Psoas muscle (tissue), 8 donors: ENCODE results near the gene SPSB1. TPM values are rescaled to one million over a fixed set of nuclear protein-coding genes. Genes with fewer than 3 reads are reported as not detected.

Source experiments
- ATAC-seq, 4 donors: fragments of 200-7000 bp; cut with Tn5 transposase; one replicate each; pipeline ENCODE4 v1.9.1; 2020; ENCODE audit warnings: moderate library complexity in 3 of 4, mild to moderate bottlenecking in 2 of 4
- DNase-seq, 2 donors: peaks; one replicate each; pipeline ENCODE4 v3.0.0-alpha.2; 2020
- H3K27ac ChIP-seq: fragments of 200-600 bp; one replicate; pipeline ENCODE4 v1.8.0; 2022
- H3K27me3 ChIP-seq, 3 donors: fragments of 200-600 bp in 1 of 3; one replicate each; pipeline versions ENCODE4 v1.6.1 to v1.8.0; 2013 to 2022; ENCODE audit warnings: low read length in 2 of 3, mild to moderate bottlenecking in 2 of 3, moderate library complexity in 1 of 3; ENCODE audit not compliant: insufficient read depth in 3 of 3
- H3K36me3 ChIP-seq, 2 donors: fragments of 200-600 bp in 1 of 2; one replicate each; pipeline versions ENCODE4 v1.6.1 to v1.8.0; 2013 to 2022; ENCODE audit warnings: low read depth in 1 of 2, mild to moderate bottlenecking in 1 of 2, moderate library complexity in 1 of 2; ENCODE audit not compliant: insufficient read depth in 1 of 2
- H3K4me1 ChIP-seq: fragments of 200-600 bp; one replicate; pipeline ENCODE4 v1.8.0; 2022
- H3K4me3 ChIP-seq: fragments of 200-600 bp; one replicate; pipeline ENCODE4 v1.8.0; 2022; ENCODE audit warnings: mild to moderate bottlenecking
- H3K9me3 ChIP-seq: fragments of 200-600 bp; one replicate; pipeline ENCODE4 v1.8.0; 2022
- WGBS, 3 donors: extraction: QIAGEN DNeasy Blood & Tissue Kit; methylation state at CpG; one replicate each; pipeline versions ENCODE4 v1.1.6 to v1.1.7; 2013; 5-methylcytosine and 5-hydroxymethylcytosine counted together
- intact Hi-C, 2 donors: fragments of 100-400 bp; cut with DNase I; formaldehyde crosslinking; loops; one replicate each; pipeline versions ENCODE4 v1.11.0 to v1.14.2; 2022
- polyA plus RNA-seq, 3 donors: library from polyadenylated mRNA; stranded (reverse); fragments of 200-250 nt; gene quantifications; one replicate each; pipeline ENCODE4 v1.2.3, GENCODE V29; 2013
- total RNA-seq, 4 donors: library from RNA; stranded (reverse); fragmentation: NEBNext Ultra II Directional in 2 of 4; extraction: Animal tissue kit (Norgen Biotek cat#: 25700) in 2 of 4; gene quantifications; one replicate each; pipeline versions ENCODE4 v1.2.1 to v1.2.4, GENCODE V29; 2021 to 2023
- TF ChIP-seq, protein P1 (sequence below): fragments of 200-600 bp; IDR thresholded peaks from one replicate; pipeline ENCODE4 v1.8.0; 2022; ENCODE audit warnings: antibody characterized with exemption
- donor health status: healthy with polysubstance abuse.
- donor health status: DM: no; HTN: no; CAD: no; lungs with moderate emphysema.
- donor health status: Bipolar disorder and iron deficiency.
- donor health status: healthy.
- donor health status: DM: yes; HTN: yes; CAD: no.
- donor health status: DM: no; HTN: no; CAD: no.
- donor health status: DM: no; HTN: no; CAD: no.
- donor health status: DM: yes; HTN: yes; CAD: no.

The SPSB1 gene
- total and polyA plus RNA-seq, 7 donors, result 12.0 to 60.7 (median 31.3) TPM

DNA sequence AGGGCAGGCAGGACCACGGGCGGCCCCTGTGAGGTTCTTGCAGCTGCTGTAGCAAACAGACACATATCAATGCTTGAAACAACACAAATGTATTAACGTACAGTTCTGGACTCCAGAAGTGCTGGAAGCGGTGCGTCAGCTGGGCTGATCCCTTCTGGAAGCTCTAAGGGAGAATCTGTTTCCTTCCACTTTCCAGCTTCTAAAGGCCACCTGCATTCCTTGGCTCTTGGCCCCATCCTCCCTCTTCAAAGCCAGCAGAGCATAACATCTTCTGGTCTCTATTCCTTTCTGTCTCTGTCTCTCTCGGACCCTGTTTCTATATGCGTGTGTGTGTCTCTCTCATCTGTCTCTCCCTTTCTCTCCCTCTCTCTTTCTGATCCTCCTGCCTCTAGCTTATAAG lies 102.3 kb downstream of the SPSB1 start:
- no peak overlapping the region for H3K27ac ChIP-seq
- WGBS, 3 donors, result 69 to 75% (median 71%) methylated on average over 7 of the region's 7 CpGs
- ATAC-seq, result no peak
- no peaks in the 10 kb centered on the region for H3K36me3 ChIP-seq
- peaks cover 4% of the 10 kb centered on the region for H3K9me3 ChIP-seq
- peaks cover 8% of the 10 kb centered on the region for H3K4me1 ChIP-seq
- H3K4me3 ChIP-seq, result no peak overlapping the region
- intact Hi-C loops, result no loop called here
- DNase-seq, result no peak
- TF ChIP-seq, protein P1, sequence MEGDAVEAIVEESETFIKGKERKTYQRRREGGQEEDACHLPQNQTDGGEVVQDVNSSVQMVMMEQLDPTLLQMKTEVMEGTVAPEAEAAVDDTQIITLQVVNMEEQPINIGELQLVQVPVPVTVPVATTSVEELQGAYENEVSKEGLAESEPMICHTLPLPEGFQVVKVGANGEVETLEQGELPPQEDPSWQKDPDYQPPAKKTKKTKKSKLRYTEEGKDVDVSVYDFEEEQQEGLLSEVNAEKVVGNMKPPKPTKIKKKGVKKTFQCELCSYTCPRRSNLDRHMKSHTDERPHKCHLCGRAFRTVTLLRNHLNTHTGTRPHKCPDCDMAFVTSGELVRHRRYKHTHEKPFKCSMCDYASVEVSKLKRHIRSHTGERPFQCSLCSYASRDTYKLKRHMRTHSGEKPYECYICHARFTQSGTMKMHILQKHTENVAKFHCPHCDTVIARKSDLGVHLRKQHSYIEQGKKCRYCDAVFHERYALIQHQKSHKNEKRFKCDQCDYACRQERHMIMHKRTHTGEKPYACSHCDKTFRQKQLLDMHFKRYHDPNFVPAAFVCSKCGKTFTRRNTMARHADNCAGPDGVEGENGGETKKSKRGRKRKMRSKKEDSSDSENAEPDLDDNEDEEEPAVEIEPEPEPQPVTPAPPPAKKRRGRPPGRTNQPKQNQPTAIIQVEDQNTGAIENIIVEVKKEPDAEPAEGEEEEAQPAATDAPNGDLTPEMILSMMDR, result no peak
- H3K27me3 ChIP-seq, result no peaks in the 10 kb centered on the region

DNA sequence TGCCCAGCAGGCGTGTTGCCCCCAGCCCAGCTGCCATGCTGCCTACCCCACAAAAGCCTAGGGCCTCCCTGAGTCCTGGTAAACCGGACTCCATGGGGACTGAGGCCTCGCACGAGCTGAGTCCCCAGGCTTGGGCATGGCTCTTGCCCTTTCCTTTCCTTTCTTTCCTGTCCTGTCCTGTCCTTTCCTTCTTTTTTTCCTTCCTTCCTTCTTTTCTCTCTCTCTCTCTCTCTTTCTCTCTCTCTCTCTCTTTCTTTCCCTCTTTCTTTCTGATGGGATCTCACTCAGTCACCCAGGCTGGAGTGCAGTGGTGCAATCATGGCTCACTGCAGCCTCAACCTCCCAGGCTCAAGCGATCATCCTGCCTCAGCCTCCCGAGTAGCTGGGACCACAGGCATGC lies 104.4 kb downstream of the SPSB1 start:
- DNase-seq (no peak), ATAC-seq (no peak)
- Histone ChIP-seq H3K27me3 (no peaks in the 10 kb centered on the region), H3K9me3 (peaks cover 4% of the 10 kb centered on the region), H3K36me3 (no peaks in the 10 kb centered on the region), H3K27ac (no peak overlapping the region), H3K4me3 (no peak overlapping the region), H3K4me1 (peaks cover 19% of the 10 kb centered on the region)
- intact Hi-C loops, result no loop called here
- TF ChIP-seq, protein P1, result no peak
- 82 to 91% (median 90%) methylated on average over 6 of the region's 6 CpGs for WGBS, 3 donors

DNA sequence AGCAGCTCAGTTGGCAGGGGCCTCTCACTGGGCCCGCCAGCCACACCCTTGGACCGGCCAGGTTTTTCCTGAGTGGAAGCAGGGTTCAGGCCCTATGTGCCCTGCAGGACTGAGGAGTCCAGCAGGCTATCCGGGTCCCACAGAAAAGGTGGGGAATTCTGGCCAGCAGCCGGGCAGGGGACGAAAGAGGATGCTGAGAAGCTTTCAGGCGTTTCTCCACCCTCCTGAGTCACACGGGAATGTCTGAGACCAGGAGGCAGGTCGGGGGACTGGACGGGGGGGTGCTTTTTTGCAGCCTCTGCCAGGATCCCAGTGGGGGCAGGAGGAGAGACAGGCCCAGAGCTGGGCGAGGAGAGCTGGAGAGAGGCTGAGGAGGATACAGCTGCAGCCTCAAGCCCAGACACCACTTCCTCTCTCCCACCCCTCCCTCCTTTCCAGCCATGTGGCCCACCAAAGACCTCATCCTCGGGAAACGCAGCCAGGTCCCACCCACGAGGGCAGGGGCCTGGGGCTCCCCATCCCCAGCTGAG lies 105.4 kb downstream of the SPSB1 start:
- H3K27ac ChIP-seq, result no peak overlapping the region
- 40 to 55% (median 45%) methylated on average over 11 to 13 of the region's 13 CpGs for WGBS, 3 donors
- ATAC-seq (no peak), DNase-seq (peak; percentile 48 to 64)
- H3K4me3 ChIP-seq, result no peak overlapping the region
- H3K9me3 ChIP-seq, result peaks cover 4% of the 10 kb centered on the region
- intact Hi-C loops, result no loop called here
- H3K36me3 ChIP-seq, result no peaks in the 10 kb centered on the region
- no peaks in the 10 kb centered on the region for H3K27me3 ChIP-seq
- H3K4me1 ChIP-seq, result peaks cover 19% of the 10 kb centered on the region
- TF ChIP-seq, protein P1, result no peak

DNA sequence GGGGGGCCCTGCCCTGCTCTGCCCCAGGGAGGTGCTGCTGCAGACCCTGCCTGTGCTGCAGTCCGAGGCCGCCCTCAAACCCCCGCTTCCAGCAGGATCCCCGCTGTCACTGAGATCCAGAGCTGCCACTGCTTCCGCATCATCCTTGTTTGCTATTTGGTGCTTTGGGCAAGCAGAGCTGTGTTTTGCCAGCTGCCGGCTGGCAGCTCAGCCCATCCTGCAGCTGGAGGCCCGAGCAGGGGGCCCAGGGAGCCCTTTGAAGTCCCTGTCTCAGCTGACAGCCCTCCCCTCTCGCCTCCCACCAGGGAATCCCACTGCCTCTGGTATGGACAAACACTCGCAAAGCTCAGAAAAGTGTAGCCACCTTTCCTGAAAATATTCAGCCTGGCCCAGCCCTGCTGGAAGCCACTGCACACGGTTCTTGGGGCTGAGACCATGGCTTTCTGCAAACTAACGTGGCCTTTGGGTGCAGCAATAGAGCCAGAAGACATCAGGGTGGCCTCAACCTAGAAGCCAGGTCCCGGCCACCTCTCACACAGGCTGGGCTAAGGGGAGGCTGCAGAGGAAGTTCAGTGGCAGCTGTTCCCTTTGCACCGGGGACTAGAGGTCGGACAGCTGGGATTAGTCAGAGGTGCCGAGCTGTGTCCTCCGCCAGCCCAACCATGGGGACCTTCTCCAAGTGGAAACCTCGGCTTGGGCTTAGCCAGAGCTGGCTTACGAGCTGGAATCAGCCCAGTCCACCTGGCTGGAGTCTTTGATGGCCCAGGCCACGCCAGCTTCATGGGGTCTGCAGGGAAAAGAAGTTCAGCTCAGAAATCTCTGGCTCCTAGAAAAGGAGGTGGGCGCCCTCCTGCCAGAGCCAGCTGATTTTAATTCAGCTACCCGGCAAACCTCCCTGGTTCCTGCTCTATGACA lies 107.1 kb downstream of the SPSB1 start:
- no peak overlapping the region for H3K4me3 ChIP-seq
- peak overlapping the region; percentile 54 for H3K27ac ChIP-seq
- ATAC-seq (peak; percentile 89 to 97 (median 96)), DNase-seq (peak; percentile 65 to 88)
- no peaks in the 10 kb centered on the region for H3K36me3 ChIP-seq
- intact Hi-C loops, result no loop called here
- WGBS, 3 donors, result 28 to 33% (median 31%) methylated on average over 21 of the region's 21 CpGs
- peaks cover 19% of the 10 kb centered on the region for H3K4me1 ChIP-seq
- TF ChIP-seq, protein P1, result no peak
- H3K9me3 ChIP-seq, result peaks cover 4% of the 10 kb centered on the region
- no peaks in the 10 kb centered on the region for H3K27me3 ChIP-seq
